Measurements from ENCODE around the gene ART3.

Gene ART3

GRCh38 chr4:76060506-76060905 lies 14.0 kb upstream of the ART3 start:
- H3K4me3 ChIP-seq (replicated peaks; ENCODE audit: low read depth, low read length), result no peak overlapping the region
- no peak for TF ChIP-seq CTCF (IDR thresholded peaks at IDR 0.05; ENCODE audit: low read length, missing control alignments)
- no peak for DNase-seq (ENCODE audit: low read depth)

GRCh38 chr4:76061421-76061820 lies 13.1 kb upstream of the ART3 start:
- DNase-seq (ENCODE audit: low read depth), result no peak
- TF ChIP-seq CTCF (IDR thresholded peaks at IDR 0.05; ENCODE audit: low read length, missing control alignments), result no peak
- H3K4me3 ChIP-seq (replicated peaks; ENCODE audit: low read depth, low read length), result no peak overlapping the region

GRCh38 chr4:76061982-76062381 lies 12.5 kb upstream of the ART3 start:
- no peak for TF ChIP-seq CTCF (IDR thresholded peaks at IDR 0.05; ENCODE audit: low read length, missing control alignments)
- no peak overlapping the region for H3K4me3 ChIP-seq (replicated peaks; ENCODE audit: low read depth, low read length)
- DNase-seq (ENCODE audit: low read depth), result no peak

GRCh38 chr4:76066546-76066945 lies 8.0 kb upstream of the ART3 start:
- no peak for DNase-seq (ENCODE audit: low read depth)
- H3K4me3 ChIP-seq (replicated peaks; ENCODE audit: low read depth, low read length), result no peak overlapping the region
- TF ChIP-seq CTCF (IDR thresholded peaks at IDR 0.05; ENCODE audit: low read length, missing control alignments), result no peak

- peak; percentile 90 for TF ChIP-seq CTCF (IDR thresholded peaks at IDR 0.05; ENCODE audit: low read length, missing control alignments)
Observed at GRCh38 chr4:76067652-76068286, 6.7 kb upstream of the ART3 start.

GRCh38 chr4:76072760-76073159 lies 1.7 kb upstream of the ART3 start:
- no peak for DNase-seq (ENCODE audit: low read depth)
- TF ChIP-seq CTCF (IDR thresholded peaks at IDR 0.05; ENCODE audit: low read length, missing control alignments), result no peak
- H3K4me3 ChIP-seq (replicated peaks; ENCODE audit: low read depth, low read length), result no peak overlapping the region

More at GRCh38 chr4:76067652-76068286, 6.7 kb upstream of the ART3 start:
- H3K4me3 ChIP-seq (replicated peaks; ENCODE audit: low read depth, low read length), result no peak overlapping the region
- DNase-seq (ENCODE audit: low read depth), result peak; percentile 84

GRCh38 chr4:76074993-76075600 lies 588 bp downstream of the ART3 start:
- no peak overlapping the region for H3K4me3 ChIP-seq (replicated peaks; ENCODE audit: low read depth, low read length)
- DNase-seq (ENCODE audit: low read depth), result no peak
- no peak for TF ChIP-seq CTCF (IDR thresholded peaks at IDR 0.05; ENCODE audit: low read length, missing control alignments)
